GM12892 (cell line): ENCODE results near the gene SLC48A1.

Experiments used
- DNase-seq: peaks from one replicate; pipeline ENCODE4 v3.0.0; 2011; ENCODE audit not compliant: insufficient read length
- FAIRE-seq: peaks from 2 replicates; lab custom pipeline; 2011; peaks lifted over from hg19 to GRCh38; lab: Jason Lieb, UNC
- POLR2A ChIP-seq: IDR thresholded peaks from 2 replicates; pipeline ENCODE4 v1.6.1; 2011; ENCODE audit warnings: low read depth, low read length, control low read depth
- POLR2AphosphoS5 ChIP-seq: IDR thresholded peaks from 2 replicates; pipeline ENCODE4 v1.6.1; 2011; ENCODE audit warnings: low read depth, low read length, control low read depth
- TAF1 ChIP-seq: IDR thresholded peaks from 2 replicates; pipeline ENCODE4 v1.6.1; 2011; ENCODE audit warnings: low read depth, mild to moderate bottlenecking, control low read depth, low read length, borderline replicate concordance

Gene SLC48A1

DNA sequence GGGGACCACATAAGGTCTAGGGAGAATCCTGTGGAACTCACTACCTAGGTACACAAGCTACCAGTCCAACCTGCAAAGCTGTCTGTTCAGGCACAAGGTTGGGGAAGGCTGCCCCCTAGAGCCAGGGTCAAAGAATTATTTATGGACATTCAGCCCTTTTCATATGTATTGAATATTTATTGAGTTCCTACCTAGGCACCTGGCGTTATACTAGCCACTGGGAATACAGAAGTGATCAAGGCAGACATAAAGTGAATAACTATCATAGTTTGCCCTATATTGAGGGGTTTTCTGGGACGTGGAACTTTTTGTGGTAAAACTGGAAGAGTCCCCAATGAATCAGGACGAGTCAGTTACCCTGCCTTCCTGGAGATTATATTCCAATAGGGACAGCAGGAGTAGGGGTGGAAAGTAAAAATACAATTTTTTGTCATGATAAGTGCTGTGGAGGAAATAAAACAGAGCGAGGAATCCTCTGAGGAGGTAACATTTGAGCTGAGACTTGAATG lies 5.8 kb upstream of the SLC48A1 start:
- DNase-seq (no peak), FAIRE-seq (peak; percentile 67)
- no peak for TF ChIP-seq TAF1
- TF ChIP-seq POLR2AphosphoS5, result no peak
- no peak for TF ChIP-seq POLR2A

DNA sequence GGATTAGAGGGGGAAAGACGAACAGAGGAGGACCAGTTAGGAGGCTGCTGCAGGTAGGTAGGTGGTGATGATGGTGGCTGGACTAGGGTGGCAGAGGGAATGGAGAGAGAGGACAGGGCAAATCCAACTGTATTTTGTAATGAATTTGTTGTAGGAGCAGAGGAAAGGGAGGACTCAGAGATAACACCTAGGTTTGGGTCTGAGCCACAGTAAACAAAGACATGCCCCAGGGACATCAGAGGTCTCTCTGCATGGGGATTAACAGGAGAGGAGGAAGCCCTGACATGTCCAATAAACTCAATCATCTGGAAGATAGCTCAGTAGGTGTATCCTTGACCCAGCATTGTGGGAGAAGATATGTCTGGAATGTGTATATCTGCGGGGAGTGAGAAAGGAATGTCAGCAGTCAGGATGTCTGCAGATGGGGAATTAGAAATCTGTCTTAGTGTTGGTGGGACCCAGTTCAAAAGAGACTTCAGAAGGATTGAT lies 4.7 kb upstream of the SLC48A1 start:
- no peak for TF ChIP-seq POLR2AphosphoS5
- no peak for TF ChIP-seq POLR2A
- TF ChIP-seq TAF1, result no peak
- DNase-seq (no peak), FAIRE-seq (no peak)

DNA sequence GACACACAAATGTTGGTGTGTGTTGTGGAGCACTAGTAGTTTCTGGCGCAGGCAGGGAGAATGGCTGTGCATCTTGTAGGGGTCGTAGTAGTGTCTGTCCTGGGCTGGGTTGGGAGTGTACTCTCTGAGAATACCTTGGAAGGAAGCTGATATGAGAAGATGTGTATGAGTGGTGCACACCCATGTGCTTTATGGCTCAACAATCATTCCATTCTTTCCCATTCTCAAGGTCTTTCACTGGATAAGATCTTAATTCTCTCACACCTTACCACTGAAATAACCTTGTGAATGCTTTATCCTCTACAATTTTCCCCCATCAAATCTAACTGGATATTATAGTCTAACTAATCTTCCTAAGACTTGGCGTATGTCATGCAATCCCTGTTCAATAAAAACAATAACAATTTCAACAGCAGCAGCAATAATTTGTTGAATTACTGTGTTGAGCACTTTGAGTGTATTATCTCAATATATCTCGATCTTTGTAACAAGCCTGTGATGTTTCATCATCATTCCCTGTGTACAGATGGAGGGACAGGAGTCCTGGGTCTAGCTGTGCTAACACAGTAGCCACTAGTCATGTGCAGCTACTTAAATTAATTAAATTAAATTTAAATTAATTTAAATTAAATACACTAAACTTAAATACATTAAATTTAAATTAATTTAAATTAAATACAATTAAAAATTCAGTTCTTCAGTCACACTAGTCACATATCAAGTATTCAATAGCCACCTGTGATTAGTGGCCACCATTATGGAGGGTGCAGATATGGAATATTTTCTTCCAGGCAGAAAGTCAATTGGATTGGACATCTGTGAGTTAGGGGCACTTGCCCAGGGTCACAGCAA lies 3.6 kb upstream of the SLC48A1 start:
- TF ChIP-seq TAF1, result no peak
- no peak for TF ChIP-seq POLR2A
- TF ChIP-seq POLR2AphosphoS5, result no peak
- FAIRE-seq (no peak), DNase-seq (no peak)

DNA sequence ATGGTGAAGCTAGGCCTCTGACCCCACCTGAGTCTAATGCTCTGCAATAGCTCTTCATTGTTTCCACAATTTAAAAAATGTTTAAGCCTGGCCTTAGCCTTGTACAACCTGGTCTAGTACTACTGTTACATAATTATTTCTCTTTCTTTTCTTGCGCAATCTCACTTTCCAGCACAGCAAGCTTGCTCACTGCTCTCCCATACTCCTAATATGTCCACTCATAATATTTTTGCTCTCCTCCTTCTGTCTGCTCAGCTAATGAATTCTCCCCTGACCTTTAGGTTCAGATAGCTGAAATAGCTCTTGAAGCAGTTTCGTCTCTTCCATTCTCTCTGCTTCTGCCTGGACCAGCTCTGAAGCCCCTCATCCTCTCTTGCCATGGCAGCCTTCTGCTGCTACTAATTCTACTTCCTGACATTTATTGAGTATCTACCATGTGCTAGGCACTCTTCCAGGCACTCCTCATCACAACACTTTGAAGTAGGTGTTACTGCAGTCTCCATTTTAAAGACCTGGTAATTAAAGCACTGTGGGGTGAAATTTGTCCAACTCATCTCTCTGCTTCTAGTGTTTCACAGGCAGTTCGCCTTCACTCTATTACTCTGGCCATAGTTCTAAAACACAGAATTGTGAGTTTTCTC lies 2.8 kb upstream of the SLC48A1 start:
- DNase-seq (no peak), FAIRE-seq (no peak)
- TF ChIP-seq POLR2A, result no peak
- no peak for TF ChIP-seq POLR2AphosphoS5
- TF ChIP-seq TAF1, result no peak

DNA sequence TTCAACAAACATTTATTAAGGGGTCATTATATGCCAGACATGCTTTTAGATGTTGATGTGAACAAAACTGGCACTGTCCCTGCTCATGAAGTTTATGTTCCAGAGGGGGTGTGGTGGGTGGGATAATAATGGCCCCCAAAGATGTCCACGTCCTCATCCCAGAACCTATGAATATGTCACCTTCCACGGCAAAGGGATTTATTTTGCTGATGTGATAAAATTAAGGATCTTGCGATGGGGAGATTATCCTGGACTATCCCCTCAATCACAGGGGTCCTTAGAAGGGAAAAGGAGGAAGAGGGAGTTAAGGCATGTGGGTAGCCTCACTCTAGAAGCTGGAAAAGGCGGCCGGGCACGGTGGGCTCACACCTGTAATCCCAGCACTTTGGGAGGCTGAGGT lies 1.7 kb upstream of the SLC48A1 start:
- TF ChIP-seq POLR2AphosphoS5, result no peak
- no peak for TF ChIP-seq TAF1
- no peak for TF ChIP-seq POLR2A
- FAIRE-seq (no peak), DNase-seq (no peak)

DNA sequence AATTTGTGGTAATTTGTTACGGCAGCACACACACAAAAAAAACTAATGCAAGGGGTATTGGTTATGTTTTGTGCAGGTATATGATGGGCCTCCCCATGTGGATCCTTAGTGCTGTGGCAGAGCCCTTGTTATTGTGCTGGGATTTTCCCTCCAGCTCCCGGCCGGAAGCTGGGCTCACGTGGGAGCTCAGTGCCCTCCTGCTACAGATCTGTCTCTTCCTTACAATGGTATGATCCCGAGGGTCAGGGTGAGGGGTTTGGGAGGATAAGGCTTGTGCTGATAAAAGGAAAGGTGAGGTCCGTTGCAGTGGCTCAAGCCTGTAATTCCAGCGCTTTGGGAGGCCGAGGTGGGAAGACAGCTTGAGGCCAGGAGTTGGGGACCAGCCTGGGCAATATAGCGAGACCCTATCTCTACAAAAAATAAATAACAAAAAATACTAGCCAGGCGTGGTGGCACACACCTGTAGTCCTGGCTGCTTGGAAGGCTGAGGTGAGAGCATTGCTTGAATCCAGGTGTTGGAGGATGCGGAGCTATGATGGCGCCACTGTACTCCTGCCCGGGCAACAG lies 861 bp upstream of the SLC48A1 start:
- no peak for DNase-seq
- TF ChIP-seq POLR2A (no peak), TAF1 (no peak), POLR2AphosphoS5 (no peak)
- FAIRE-seq, result no peak

DNA sequence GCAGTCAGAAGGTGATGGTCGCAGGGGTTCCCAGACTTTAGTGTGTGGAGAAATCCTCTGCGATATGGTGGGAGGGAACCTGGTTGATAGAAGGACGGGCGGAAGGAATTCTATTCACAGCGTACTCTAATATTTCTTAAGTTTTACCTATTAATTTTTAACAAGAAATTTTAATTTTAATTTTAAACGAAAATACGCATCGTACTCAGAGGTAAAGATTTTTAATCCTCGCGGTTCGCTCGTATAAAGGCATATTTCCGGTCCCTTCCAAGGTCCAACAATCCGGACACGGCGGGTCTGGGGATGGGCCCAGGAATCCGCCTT lies 338 bp upstream of the SLC48A1 start:
- no peak for TF ChIP-seq TAF1
- TF ChIP-seq POLR2A, result no peak
- no peak for TF ChIP-seq POLR2AphosphoS5
- DNase-seq, result no peak
- no peak for FAIRE-seq

DNA sequence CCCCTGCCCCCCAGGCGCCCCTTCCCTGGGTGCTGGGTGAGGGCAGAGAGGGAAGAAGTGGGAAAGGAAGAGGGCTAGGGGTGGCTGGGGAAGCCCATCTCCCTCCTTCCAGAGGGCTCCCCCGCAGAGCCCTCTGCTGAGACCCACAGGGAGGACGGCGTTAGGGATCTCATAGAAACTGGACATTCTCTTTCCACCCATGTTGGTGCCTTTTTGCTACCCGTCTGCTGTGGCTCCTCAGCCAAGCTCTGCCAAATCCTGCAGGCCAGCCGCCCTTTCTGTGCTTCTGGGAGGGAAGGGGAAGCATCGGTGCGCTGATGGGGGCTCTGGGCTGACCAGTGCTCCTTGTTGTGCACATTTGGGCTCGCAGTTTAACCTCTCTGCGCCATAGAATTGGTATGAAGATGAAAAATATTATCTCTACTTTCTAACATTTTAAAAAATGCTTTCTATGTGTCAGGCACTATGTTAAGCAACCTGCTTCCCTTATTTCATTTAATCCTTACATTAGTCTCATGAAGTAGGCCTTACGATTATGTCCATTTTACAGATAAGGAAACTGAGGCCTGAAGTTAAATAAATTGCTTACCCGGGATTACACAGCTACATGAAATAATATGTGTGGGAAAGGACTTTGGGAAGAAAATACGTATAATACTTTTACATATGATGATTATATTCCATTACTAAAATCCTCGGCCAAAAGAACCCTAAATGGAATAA lies 981 bp downstream of the SLC48A1 start:
- TF ChIP-seq TAF1 (no peak), POLR2AphosphoS5 (no peak), POLR2A (no peak)
- DNase-seq (no peak), FAIRE-seq (no peak)

DNA sequence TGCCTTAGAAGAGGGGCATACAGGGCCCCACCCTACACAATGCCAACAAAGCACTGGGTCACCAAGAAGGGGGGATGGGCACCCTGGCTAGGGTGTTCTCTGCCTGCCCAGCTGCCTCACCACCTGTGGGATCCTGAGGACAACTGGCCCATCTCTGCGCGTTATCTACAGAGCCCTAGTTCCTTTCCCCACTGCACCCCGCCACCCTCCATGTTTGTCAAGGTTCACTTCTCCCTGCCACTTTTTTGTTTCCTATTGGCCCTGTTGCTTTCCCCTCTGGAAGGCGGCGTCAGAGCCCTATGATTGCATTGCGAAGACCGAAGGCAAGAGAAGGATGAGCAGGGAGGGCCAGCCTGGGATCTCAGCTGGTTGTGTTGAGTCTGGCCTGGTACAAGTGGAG lies 1.6 kb downstream of the SLC48A1 start:
- DNase-seq (no peak), FAIRE-seq (no peak)
- TF ChIP-seq TAF1 (no peak), POLR2AphosphoS5 (no peak), POLR2A (no peak)

DNA sequence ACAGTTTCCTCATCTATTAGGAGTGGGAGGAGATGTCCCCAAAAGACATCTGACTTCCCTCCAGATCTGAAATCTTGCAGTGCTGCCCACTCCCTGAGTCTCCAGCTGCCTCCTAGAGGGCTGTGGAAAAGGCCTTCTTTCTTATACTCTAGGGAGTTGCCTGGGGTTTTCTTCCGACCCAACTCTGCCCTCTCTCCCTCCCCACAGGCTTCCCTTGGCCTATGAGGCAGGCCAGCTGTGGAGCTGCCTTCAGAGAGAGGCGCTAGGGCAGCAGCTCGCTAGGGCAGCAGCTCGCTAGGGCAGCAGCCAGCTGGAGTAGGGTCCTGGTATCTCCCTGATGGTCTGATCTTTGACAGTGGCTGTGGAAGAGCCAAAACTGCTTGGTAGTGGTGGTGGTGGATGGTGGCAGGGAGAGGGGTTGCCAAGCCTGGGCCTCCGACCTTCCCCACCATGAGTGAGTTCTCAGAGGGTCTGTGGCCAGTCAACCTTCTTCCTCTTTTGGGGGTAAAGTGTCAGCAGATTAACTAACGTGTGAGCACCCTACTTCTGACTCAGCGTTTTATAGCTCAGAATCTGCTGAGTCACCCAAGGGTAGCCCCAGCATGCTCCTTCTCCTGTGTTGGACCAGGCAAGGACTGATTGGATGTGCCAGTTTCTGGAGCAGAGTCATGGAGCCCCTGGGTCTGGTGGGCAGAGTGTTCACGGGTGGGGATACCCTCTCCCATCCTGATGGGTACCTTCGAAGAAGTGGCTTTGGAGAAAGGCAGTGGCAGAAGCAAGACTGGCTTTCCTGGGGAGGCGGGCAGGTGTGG lies 2.3 kb downstream of the SLC48A1 start:
- no peak for FAIRE-seq
- DNase-seq, result no peak
- no peak for TF ChIP-seq TAF1
- TF ChIP-seq POLR2A, result no peak
- TF ChIP-seq POLR2AphosphoS5, result no peak
